Stimulated activated CD8-positive, alpha-beta memory T cell treated with anti-CD3 and anti-CD28 coated beads, Interleukin-2, amount 100 ng/mL, for 1 hour (primary cell): ENCODE results near the gene ZNRF2.

Source experiments
- DNase-seq, 2 donors: peaks; one replicate each; pipeline ENCODE4 v3.0.0-alpha.2; 2020; ENCODE audit warnings: low read depth in 2 of 2

The ZNRF2 gene

GRCh38 chr7:30406664-30407425 lies 122.4 kb downstream of the ZNRF2 start:
- DNase-seq, result no peak

DNA sequence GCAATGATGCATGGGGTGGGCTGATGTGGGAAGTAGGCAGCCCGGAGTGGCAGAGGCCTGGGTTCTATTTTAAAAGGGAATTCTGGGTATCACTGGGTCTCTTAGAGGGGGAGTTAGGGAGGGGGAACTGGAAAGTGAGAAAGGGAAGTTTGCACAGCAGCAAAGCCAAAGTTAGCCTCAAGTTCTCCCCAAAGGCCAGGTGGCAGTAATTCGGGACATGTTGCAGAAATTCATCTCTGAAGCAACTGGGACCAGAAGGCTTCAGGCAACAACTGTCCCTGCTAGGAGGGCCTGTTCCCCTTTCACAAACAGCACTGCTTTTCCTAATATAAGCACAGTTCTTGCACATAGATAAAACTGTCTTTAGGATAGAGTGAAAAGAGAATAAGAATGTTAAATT lies 126.8 kb downstream of the ZNRF2 start:
- no peak for DNase-seq

- no peak for DNase-seq
Measured at GRCh38 chr7:30411897-30412296, 127.5 kb downstream of the ZNRF2 start.

- no peak for DNase-seq
Measured at GRCh38 chr7:30412782-30413504, 128.5 kb downstream of the ZNRF2 start.

DNA sequence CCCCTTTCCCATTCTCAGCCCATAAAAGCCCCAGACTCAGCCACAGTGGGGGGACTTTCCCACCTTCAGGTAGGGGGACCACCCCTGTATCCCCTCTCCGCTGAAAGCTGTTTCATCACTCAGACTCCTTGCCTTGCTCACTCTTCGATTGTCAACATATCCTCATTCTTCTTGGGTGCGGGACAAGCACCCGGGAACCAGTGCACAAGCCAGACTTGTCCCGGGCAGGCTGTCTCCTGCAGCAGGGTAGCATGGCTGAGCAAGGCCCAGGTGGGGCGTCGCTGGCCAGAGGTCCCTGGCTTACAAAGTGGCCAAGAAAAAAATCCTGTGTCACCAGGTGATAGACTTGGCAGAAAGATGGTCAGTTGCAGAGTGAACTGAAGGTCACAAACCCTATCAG lies 129.5 kb downstream of the ZNRF2 start:
- no peak for DNase-seq
